GM19324 (cell line): Measurements from ENCODE around the gene OSBPL2.

Experiments
- ATAC-seq: cut with Tn5 transposase; IDR thresholded peaks from one replicate; pipeline ENCODE4 v1.9.1; 2021; ENCODE audit warnings: mild to moderate bottlenecking, moderate library complexity; ENCODE audit not compliant: unreplicated experiment, low FRiP score

The OSBPL2 gene

GRCh38 chr20:62205618-62206387 is 32.5 kb upstream of the OSBPL2 start:
- no peak for ATAC-seq

DNA sequence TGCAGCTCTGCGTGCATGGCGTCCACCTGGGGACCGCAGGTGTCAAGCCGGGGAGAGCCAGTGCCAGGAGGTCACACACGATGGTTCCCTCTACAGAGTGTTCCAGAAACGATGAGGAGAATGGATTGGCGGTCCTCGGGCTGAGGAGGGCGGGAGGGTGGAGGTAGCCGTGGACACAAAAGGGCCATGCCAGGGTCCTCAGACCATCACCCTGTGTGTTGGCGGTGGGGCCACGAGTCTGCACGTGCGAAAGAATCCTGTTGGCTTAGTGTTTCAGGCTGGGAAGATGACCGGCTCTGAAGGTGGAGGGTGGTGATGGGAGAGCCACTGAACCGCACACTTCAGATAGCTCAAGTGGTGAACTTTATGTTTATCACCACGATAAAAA is 31.9 kb upstream of the OSBPL2 start:
- no peak for ATAC-seq

DNA sequence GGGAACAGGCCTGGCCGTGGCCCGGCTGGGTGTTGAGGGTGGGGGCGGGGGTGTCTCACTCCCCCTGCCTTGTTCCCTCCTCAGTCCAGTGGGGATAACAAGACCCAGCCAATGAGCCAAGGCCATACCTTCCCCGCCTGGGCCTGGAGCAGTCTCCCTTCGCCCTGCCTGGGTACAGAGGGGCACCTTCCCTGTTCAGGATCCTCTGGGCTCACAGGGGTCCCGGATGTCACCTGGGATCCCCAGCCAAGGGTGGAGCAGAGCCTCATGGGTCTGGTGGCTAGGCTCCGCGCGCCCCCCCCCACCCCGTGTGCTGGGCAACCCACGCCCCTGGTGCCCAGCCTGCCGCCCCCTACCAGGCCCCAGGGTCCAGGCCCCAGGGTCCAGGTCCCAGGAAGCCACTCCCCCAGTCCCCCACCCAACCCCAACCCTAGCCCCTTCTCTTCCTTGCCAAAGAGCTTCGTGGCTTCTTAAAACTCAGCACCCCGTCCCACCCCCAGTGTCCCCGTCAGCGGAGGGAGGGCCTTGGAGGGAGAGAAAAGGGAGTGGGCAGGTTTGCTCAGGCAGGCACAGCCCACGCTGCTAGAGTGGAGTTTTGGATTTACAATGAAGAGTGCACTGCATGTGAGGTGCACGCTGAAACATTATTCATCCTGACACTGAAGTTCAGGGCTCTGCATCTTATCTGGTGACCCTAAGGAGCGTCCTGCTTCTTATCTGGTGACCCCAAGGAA is 30.1 kb upstream of the OSBPL2 start:
- ATAC-seq: no peak

DNA sequence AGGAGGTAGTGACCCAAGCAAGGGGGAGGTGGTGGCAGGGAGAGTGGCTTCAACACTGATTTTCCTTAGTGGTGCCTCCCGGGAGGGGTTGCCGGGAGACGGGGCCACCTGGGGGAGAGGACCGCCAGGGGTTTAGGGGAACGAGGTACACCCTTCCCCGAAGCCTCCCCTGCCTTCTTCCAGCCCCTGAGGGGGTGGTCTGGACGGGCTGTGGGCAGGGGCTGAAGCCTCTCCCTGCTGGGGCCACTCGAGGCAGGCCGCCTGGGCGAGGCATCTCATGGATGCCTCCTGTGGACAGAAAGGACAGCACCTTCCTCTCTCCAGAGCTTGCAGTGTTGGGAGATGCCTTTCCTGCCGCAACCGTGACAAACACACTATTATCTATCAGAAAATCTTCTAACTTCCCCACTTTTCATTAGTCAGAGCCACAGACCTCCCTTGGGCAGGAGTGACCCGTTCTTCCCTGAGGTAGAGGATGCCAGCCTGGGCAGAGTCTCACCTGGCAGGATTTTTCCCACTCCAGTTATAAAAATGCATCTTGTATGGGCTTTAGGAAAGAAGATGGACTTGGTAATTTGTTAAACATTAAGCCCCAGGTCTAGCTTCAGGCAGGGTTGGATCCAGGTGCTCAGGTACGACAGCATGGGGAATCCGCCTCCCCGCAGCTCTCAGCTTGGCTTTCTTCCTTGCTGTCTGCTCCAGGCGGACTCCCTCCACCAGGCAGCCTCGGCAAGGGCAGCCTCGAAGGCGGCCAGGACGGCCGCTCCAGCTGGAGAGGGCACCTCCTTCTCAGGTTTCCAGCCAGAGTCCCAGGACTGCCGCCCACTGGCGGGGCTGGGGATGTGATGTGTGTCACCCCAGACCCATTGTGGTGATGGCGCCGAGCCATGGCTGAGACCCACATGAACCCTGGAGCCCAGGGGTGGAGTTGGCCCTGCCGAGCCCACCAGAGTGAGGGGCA is 29.2 kb upstream of the OSBPL2 start:
- no peak for ATAC-seq

DNA sequence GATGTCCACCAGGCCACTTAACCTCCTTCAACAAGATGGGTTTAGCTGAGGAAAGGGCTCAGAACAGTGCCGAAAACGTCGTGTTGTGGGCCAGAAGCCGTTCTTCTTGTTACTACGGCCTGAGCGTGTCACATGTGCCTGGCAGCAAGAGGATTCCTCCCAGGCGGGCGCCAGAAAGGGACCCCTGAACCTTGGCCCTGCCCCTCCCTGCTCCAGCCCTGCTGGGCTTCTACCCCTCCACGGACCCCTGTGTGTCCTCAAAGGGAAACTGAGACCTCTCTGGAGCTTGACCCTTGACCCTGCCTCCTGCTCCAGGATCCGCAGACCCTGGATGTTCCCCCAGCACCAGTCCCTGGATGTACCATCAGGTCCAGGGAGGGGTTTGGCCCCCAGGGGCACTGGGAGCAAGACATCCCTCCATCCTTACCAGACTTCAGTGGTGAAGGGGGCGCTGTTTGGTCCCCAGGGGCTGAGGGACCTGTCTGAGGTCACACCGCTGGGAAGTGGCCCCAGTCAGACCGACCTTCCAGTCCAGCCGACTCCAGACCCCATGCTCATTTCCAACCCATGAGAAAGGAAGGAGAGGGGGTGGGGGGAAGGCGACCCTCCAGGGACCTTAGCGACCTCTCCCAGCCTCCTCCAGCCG is 28.3 kb upstream of the OSBPL2 start:
- no peak for ATAC-seq

GRCh38 chr20:62210496-62210855 is 27.8 kb upstream of the OSBPL2 start:
- no peak for ATAC-seq

- no peak for ATAC-seq
These were observed 27.1 kb upstream of the OSBPL2 start for GRCh38 chr20:62211216-62211615.

- ATAC-seq: no peak
These were observed 26.5 kb upstream of the OSBPL2 start for GRCh38 chr20:62211769-62212288.

- no peak for ATAC-seq
These were observed 26.0 kb upstream of the OSBPL2 start for GRCh38 chr20:62212299-62212698.

DNA sequence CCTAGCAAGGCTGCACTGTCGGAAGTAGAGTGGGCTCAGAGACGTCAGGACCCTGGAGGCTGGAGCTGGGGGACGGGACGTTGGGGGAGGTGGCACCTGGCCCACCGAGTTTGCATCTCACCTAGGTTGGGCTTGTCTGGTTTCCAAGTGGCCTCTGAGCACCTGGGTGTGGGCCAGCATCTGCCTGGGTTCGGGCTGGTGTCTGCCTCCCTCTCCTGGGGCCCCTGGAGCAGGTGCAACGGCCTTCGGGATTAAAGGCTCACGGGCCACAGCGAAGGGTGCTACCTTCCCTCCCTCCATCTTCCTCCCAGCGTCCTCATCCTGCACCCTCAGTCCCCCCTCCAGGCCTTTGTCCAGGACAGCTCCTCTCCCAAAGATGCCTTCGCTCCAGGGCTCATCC is 24.3 kb upstream of the OSBPL2 start:
- ATAC-seq: no peak

DNA sequence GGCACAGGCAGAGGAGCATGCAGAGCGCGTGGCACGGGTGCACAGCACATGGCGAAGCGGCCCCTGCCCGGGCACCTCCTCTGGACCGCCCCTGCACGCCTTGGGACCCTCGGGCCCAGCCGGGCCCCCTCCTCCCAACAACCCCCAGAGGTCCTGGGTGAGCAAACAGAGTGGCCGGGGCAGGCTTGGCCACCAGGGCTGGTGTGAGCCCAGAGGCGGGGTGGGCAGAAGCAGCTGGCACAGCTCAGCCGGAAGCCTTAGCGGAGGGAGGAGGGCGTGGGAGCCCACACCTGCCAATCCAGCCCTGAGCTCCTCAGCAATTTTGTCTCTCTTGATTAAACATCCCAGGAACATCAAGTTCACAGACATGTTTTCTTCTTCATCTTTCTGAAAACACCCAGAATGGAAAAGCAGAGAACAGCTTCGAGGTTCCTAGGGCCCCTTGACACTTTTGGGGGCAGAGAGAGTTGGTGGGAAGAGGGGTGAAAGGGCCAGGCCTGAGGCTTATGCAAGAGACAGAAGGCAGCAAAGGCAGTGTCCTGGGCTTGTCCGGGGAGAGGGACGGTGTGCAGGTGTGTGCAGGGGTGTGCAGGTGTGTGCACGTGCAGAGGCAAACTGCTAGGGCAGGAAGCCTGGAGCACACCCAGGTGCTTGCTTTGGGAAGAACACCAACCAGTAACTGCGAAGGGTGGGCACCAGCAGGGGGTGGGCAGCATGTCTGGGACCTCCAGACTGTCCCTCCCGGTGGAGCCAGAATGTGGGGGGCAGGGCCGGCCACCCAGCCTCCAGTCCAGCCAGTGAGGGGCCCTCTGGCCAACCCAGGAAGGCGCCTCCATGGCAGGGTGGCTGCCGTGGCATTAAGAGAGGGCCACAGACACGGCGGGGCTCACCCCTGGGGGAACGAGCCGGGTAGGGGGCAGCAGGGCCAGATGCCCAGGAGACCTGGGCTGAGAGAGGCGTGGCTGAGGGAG is 23.0 kb upstream of the OSBPL2 start:
- ATAC-seq: no peak

- no peak for ATAC-seq
These were observed 22.2 kb upstream of the OSBPL2 start for GRCh38 chr20:62215991-62216635.

DNA sequence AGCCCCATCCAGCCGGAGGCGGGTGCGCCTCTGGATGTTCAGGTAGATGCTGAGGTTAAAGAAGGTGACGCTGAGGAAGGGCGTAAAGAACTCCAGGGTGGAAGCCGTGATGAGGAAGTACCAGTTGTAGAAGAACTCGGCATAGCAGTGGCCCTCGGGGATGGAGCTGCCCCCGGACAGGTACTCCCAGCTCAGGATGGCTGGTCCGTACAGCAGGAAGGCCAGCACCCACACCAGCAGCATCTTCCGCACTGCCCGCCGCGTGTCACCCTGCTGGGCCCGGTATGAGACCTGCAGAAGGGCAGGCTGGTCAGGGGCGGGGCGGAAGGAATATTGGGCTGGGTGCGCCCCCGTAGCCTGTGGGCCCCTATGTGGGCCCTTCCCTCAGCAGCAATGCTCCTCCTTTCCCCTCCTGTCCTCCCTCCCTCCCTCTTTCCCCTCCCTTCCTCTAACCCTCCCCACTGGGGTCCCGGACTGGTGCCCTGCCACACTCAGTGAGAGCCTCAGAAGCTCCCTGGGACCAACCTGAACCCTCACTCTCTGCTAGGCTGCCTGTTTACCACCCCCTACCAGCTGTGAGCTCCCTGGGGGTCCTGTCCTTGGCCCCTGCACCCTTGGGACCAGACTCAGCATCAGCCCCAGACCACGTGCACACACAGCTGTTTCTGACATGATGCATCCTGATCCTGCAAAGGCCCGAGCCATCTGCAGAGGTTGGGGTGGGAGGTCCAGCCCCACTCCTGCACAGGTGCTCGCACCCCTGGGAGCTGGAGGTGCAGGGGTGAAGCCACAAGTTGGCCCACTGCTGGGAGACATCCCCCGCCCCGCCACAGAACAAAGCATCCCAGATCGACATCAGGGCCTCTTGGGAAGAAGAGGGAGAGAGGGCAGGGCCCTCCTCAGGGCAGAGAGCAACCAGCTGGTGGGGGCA is 21.4 kb upstream of the OSBPL2 start:
- no peak for ATAC-seq

DNA sequence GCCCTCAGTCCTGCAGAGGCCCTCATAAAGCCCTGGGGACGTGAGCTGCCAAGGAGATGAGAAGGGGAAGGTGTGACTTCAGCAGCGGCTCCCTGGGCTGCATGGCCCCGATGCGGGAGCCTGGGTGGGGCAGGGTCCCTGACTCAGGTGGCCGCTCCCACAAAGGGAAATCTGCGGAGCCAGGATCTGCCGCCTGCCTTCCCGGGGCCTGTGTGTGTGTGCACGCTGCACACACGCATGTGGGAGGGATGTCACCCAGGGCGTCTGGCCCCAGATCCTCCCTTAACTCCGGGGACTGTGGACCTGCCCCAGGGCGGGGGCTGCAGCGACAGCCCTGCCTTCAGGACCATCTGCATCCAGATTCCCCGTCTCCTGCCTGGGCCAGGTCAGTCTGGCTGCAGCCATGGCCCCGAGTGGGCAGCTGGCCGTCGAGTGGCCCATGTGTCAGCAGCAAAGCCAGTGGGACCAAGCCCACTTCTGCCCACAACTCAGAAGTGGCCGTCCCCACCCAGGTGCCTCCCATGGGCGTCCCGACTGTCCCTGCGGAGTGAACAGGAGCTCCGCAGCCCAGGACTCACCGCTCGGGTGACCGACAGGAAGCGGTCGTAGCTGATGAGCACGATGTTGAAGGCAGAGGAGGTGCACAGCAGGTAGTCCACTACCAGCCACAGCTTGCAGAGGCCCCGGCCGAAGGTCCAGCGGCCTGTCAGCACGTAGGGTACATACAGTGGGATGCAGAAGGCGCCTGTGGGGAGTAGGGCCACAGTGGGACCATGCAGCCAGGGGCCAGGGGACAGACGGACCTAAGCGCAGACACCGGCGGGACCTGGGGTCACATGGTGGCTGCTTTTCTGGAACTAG is 20.2 kb upstream of the OSBPL2 start:
- ATAC-seq: no peak

DNA sequence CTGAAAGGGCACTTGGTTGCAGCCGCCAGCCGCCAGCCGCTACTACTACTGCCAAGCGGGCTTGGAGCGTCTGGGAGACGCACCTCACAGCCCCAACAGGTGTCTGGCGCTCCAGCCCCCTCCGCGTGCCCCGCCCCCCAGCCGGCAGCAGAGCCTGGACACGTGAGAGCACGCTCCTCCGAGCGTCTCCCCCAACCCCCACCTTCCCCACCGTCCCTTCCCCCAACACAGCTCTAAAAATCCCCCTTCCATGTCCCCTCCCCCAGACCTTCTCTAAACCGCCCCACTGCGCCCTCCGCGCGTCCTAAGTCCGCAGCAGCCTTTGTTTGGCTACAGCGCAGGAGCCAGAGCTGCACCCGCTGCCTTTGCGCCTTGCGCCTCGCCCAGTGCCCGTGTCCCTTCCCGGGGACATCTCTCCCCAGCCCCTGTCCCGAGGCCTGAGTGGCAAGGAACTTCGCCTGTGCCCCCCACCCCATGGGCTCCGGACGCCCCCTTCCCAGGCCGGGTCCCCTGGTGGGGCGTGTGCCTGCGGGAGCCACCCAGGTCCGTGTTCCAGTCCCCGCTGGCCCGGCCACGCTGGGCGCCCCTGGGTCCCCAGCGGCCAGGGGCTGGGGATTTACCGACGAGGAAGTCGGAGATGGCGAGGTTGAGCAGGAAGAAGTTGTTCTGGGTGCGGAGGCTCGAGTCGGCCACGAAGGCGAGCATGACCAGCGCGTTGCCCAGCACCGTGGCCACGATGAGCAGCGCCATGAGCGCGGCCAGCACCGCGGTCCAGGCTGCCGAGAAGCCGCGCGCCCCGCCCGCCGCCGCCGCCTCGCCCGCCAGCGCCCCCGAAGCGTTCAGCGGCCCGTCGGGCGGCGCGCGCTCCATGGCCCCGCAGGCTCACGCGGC is 19.0 kb upstream of the OSBPL2 start:
- ATAC-seq: no peak
